KG1 (cell line): ENCODE results near the gene S1PR4.
"Not testable (repeated sequence)": the region's sequence is repeated elsewhere in the genome, so short reads cannot be mapped to it uniquely, and the experiment has no call there.

Source experiments
- DNase-seq: peaks from one replicate; lab custom pipeline; 2025; lab: John Stamatoyannopoulos, UW

S1PR4 gene

DNA sequence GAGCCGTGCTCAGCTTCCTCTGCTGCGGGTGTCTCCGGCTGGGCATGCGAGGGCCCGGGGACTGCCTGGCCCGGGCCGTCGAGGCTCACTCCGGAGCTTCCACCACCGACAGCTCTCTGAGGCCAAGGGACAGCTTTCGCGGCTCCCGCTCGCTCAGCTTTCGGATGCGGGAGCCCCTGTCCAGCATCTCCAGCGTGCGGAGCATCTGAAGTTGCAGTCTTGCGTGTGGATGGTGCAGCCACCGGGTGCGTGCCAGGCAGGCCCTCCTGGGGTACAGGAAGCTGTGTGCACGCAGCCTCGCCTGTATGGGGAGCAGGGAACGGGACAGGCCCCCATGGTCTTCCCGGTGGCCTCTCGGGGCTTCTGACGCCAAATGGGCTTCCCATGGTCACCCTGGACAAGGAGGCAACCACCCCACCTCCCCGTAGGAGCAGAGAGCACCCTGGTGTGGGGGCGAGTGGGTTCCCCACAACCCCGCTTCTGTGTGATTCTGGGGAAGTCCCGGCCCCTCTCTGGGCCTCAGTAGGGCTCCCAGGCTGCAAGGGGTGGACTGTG, 1.2 kb downstream of the S1PR4 start:
- no peak for DNase-seq

DNA sequence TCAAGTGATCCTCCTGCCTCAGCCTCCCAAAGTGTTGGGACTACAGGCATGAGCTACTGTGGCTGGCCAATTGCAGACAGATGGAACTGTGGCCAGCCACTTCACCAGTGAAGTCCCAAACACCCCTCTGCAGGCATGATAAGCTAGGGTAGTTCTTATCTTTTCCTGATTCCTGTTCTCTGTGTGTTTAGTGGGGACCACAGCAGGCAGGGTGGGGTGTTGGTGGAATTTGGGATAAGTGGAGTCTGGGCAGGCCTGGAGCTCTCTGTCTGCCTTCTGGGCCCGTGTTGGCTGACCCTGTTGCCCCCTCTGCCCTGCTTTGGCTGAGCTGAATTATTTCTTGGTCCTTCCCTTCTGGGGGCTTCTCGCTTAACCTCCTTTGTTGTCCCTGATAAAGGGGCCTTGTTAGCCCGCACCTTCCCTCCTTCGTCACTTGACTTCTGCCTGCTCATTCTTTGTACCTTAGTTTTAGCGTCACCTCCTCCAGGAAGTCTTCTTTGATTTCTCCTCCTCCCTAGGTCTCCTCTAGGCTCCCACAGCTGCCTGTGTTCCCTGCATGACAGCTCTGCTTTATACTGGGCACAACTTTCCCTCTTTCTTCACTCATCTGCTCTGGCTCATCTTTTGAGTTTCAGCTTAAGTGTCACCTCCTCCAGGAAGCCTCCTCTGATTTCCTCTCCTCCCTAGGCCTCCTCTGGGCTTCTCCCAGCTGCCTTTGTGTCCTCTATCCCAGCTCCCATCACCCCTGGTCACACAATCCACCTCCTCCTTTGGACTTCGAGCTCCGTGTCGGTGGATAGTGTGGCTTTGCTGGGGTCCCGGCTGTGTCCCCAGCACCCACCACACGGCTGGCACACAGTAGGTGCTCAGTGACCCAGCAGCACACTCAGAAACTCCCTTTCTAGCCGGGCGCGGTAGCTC, 5.4 kb downstream of the S1PR4 start:
- DNase-seq = no peak

DNA sequence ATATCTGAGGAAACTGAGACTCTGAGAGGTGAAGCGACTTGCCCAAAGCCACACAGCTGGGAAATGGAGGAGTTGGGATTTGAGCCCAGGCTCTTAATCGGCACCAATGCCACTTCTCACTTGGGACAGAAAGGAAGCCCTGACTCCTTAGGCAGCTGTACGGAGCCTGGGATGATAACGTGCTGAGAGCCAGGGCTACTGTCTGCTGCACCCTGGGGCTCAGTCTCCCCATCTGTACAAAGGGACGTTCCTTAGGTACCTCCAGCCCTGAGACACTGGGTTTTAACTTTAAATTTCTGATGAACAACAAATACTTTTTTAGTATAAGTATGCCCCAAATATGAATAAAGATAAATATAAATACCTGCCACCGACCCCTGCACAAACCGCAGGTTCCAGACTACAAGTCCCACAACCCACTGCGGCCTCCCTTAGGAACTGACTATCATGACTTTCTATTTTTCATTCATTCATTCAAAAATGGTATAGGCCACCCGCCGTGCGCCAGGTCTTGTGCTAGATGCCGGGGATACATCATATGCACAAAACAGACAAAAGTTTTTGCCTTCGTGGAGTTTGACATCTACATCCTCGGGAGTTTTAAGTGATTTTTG, 6.4 kb downstream of the S1PR4 start:
- DNase-seq = peak; percentile 83

DNA sequence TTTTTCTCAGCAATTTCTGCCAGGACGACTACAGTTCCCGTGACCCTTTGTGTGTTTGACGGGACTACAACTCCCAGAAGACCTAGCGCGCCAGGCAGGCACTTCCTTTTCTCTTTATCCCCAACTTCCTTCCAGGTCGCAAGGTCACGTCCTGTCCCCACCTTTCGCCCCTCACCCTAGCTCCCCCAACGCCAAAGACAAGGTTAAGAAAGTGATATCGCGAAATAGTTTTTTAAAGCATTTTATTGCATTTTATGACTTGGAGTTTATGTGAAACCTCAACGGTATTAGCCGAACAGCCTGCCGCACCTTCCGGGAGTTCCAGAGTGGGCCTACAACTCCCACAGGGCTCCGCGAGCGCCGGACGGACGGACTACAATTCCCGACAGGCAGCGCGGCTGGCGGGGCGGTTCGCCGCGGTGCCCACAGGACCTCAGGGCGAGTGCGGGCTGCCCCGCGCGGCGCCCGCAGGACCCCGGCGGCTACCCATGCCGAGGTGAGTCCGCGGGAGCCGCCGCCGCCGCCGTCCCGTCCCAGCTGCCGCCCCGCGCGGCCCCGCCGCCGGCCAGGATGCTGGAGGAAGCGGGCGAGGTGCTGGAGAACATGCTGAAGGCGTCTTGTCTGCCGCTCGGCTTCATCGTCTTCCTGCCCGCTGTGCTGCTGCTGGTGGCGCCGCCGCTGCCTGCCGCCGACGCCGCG, 7.0 kb downstream of the S1PR4 start, which contains the start of gene NCLN:
NCLN (plus strand) TSS at position 470 of the 699 bp plus-strand sequence; CDS start at position 571, 101 bp downstream.
- peak; percentile 91 for DNase-seq

DNA sequence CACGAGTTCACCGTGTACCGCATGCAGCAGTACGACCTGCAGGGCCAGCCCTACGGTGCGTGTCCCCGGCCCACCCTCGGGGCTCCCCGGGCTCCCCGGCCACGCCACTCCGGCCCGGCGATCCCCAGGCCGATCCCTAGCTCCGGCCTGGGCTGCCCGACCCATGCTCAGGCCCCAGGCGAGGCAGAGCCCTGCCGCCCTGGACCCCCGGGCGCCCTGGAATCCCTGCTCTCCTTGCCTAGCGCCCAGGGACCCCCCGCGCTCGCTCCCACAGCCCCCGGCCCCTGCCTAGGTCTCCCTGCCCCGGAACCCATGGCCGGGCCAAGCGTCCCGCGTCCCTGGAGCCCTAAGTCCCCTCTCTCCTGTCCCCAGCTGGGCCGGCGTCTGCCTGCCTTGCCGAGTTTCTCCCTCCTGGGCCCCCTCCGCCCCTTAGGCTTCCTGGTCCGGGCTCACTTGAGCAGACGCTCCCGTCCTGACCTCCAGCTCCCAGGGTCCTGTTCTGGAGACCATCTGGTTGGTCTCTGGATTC, 7.7 kb downstream of the S1PR4 start:
- DNase-seq = no peak

DNA sequence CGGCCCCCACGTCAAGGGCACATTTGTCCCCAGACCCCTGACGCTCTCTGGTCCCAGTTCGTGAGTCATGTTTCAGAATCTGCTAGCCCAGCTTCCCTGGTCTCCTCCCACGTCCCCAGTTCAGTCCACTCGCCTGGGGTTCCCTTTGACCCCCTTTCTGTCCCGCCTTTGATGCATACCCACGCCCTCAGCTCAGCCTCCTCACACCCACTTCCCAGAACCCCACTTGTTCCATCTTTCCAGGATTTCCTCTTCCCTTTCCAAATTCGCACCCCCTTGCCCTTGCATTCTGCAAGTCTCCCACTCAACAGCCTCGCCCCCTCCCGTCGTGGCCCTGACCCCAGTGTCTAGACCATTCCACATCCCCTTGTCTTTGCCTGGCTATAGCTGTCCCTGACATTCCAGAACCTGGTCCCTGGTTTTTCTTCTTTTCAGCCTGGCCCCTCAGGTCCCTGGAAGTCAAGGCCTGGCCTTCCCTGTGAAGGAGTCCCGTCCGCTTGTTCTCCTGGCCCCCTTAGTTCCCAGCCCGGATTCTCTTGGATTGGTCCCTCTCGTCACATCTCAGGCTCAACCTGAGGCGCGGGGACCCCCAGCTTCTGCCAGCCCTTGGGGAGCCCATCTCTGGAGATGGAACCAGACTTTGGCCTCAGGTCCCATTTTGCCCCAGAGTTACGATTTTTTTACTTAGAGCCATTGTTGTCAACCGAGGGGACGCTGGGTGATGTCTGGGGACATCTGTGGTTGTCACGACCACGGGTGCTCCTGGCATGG, 8.5 kb downstream of the S1PR4 start:
- no peak for DNase-seq

DNA sequence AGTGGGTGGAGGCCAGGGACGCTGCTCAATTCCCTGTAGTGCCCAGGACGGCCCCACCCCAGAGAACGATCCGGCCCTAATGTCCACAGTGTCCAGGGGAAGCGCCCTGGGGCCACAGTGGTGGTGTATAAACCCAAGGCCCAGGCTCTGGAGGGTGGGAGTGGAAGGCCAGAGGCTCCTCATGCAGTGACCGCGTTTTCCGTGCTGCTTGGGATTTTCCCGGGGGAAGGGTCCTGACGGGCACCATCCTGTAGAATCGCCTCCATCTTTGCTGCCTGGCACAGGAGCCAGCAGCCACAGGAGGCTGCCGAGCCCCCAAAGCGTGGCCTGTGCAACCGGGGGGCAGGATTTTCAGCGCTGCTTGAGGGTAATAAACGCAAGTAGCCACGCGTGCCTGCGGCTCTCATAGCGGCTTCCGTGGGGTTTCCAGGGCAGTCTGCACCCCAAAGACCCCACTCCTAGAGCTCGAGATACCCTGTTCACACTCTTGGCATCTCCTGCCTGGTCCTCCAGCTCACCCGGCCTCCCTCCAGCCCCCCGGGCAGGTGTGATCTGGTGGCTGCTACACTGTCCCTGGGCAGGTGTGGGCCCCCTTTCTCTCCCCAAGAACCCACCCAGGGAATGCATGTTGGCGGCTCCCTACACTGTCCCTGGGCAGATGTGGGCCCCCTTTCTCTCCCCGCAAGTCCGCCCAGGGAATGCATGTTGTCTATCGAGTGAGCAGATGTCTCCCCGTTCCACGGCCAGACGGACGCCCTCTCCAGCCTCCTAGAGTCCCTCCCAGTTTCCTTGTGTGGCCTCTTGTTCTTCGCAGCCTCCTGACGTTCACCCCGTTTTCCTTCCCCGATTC, 9.3 kb downstream of the S1PR4 start:
- no peak for DNase-seq

DNA sequence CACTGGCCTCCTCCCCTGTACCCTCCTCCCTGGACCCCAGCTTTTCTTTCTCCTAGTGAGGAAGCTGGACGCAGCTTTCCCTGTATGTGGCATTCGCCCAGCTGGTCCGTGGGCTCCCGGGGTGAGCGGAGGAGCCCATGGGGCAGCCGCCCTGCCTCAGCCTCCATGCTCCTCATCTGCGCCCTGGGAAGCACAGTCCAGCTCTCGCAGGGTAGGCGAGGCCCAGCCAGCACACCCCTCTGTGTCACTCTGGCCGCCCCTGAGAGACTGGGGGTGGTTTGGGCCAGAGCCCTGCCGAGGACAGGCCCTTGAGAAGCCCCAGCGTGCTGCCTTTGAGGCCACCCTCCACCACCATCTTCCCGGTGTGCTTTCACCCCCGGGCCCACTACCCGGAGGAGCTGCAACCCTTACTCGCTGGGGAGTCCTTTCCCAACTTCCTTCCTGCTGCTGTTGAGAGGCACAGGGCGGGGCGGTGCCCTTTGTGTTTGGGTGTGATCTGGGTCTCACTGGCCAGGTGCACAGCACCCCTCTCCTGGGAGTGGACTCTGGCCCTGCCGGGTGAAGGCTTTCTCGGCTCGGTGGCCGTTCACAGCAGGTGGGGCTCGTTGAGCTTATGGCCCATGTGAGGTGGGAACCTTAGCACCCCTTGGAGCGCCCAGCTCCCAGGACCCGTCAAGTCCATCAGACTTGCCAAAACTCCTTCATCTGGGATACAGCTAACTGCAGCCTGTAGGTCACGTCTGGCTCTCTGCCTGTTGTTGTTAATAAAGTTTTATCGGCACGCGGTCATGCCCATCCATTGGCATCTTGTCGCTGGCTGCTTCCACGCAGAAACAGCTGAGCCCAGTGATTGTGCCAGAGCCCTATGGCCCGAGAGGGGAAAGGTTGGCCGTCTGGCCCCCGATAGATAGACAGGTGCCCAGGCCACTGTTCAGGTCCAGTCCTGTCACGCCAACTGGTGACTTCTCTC, 10.3 kb downstream of the S1PR4 start:
- no peak for DNase-seq

DNA sequence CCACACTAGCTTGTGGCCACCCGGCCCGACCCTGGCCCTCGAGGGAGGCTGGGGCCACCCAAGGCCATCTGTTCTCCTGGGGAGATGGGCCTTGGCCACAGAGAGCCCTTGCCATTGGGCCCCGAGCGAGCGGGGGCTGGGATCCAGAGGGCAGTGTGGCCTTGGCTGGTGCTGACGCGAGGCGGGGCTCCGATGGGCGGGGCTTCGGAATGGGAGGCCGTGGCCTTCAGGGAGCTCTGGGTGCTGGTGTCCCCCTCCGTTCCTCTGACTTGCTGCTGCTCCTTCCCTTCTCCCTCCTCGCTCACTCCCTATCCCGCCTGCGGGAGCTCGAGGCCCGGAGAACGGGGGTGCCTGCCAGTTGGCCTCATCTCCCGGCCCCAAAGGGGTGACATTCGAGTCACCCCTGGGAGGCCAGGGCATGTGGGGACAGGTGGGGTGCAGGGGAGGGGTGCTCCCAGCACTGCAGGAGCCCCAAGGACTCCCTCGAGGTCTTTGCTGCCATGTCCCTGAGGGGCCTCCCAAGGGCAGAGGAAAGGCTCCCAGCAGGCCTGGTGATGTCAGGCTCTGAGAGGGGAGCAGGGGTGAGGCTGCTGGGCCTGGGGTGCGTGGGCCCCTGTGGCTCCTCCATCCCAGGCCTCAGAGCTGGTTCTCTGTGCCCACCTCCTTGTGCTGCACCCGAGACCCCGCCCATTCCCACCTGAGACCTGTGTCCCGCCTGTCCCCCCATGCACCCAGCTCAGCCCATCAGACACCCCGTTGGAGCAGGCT, 11.3 kb downstream of the S1PR4 start:
- no peak for DNase-seq

DNA sequence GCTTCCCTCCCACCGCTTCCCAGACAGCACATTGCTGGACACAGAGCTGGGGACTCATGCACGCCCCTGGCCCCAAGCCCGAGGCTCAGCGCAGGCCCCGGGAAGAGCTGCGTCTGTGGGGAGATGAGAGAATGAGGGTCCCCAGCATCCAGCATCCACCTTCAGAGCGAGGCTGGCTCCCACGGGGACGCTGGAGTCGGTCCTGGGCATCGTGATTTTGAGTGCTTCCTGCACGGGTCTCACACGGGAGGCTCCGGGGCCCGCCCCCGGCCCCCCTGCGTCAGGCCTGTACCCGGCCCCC, 11.9 kb downstream of the S1PR4 start:
- DNase-seq = no peak

DNA sequence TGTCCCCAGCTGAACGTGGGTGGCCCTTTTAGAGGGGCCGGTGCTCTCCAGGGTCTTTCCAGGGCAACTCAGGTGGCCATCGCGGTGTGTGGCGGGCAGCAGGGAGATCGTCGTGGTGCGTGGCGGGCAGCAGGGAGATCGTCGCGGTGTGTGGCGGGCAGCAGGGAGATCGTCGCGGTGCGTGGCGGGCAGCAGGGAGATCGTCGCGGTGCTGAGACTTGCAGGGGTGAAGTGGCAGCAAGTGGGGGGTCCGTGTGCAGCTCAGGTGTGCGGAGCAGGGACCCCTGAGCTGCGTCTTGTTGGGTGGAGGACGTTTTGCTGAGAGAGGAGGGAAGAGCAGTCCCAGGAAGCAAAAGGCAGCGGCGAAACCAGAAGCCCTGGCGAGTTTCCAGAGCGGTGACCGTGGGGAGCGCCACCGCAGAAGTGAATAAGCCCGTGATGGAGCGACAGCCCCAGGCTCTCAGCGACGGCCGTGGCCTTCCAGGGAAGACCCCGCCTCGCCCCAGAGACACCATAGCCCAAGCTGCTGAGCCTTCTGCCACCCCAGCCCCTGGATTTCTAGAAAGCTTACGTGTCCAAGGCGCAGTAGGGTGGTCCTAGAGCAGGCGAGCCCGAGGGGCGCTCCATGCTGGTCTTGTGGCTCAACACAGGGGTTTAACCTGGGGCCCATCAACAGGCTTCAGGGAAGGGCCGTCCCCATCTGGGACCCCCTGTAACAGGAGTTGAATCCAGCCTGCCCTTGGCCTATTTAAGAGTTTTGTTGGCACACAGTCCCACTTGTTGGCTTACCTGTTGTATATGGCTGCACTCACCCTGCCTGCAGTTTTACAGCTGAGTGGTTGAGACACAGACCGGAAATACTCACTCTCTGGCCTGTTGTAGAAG, 12.6 kb downstream of the S1PR4 start:
- no peak for DNase-seq

DNA sequence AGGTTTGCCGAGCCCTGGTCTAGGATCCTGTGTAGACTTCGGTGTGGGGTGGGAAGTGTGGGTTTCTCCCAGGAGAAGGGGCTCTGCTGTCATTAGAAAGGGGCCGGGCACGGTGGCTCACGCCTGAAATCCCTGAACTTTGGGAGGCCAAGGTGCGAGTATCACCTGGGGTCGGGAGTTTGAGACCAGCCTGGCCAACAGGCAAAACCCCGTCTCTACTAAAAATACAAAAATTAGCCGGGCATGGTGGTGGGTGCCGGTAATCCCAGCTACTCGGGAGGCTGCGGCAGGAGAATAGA, 13.2 kb downstream of the S1PR4 start:
- not testable (repeated sequence) for DNase-seq

DNA sequence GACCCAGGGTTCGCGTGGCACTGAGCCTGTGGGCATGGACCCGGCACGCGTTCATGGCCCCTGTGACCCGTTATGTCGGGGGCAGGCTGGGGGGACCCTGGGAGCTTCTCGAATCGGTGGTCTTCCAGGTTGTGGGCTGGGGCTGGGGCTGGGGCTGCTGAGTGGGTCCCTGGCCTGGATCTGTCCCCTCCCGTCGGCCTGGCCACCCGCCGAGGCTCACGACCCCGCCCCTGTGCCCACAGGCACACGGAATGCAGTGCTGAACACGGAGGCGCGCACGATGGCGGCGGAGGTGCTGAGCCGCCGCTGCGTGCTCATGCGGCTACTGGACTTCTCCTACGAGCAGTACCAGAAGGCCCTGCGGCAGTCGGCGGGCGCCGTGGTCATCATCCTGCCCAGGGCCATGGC, 13.7 kb downstream of the S1PR4 start:
- DNase-seq = no peak

DNA sequence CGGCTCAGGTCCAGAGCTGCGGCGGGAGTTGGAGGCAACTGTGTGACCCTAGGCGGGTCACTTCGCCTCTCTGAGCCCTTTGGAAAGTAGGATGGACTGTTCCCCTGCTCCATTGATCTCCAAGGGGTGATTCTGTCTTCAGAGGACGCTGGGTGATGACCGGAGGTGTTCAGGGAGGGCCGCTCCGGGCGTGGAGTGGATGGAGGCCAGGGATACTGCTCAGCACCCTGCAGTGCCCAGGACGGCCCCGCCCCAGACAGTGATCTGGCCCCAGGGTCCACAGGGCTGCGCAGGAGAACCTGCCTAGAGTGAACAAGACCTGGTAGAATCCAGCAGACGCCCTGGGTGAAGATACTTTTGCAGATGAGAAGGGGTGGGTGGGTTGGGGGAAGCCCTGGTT, 14.1 kb downstream of the S1PR4 start:
- DNase-seq = no peak

DNA sequence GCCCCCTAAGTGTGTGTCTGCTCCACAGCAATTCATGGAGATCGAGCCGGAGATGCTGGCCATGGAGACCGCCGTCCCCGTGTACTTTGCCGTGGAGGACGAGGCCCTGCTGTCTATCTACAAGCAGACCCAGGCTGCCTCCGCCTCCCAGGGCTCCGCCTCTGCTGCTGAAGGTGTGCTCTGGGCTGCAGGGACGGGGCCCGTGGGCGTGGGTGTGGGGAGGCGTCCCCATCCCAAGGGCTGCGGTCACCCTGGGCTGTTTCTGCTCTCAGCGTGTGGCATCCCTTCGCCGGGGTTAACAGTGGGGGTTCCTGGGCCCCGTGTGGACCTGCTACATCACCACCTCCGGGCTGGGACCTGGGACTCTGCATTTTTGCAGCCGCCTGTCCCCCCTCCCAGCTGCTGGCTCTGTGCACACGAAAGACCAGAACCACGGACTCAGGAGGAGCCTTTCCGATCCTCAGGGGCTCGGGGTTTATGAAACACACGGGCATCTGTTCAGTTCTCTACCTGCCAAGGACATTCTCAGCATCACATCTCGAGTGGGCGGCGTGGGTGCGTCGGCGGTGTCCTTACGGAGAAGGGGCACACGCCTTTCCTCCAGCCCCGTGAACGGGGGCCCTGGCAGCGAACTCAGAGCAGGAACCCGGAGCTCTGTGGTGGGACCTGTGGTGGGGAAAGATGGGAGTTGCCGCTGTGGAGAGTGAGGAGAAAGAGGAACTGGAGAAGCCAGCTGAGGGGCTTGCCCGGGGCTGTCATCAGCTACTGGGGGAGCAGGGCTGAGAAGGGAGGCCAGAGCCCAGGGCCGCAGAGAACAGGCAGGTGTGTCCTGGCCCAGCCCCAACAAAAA, 14.9 kb downstream of the S1PR4 start:
- DNase-seq = no peak

DNA sequence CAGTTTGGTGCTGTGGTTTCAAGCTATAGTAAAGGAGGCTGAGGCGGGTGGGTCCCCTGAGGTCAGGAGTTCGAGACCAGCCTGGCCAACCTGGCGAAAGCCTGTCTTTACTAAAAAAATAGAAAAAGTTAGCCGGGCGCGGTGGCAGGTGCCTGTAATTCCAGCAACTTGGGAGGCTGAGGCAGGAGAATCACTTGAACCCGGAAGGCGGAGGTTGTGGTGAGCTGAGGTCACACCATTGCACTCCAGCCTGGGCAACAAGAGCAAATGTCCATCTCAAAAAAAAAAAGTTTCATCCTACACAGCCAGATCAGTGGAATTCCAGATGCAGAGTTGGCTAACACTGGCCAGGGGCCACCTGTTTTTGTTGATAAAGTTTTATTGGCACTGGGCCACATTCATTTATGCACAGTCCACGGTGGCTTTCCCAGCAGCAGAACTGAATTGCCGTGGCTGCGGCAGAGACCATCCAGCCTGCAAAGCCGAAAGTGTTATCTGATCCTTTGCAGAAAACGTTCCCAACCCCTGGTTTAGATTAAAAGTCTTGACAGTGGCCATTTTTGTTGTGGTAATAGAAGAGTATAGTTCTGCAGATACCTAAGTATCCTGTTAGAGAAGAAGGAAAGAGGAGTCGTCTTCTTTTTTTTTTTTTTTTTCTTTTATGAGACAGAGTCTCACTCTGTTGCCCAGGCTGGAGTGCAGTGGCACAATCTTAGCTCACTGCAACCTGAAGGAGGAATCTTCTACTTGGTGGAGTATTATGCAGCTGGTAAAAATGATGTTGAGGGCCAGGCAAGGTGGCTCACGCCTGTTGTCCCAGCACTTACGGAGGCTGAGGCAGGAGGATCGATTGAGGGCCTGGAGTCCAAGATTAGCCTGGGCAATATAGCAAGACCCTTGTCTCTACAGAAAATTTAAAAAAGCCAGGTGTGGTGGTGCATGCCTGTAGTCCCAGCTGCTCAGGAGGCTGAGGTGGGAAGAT, 15.8 kb downstream of the S1PR4 start:
- DNase-seq = no peak
